Measurements from ENCODE around the gene ANXA8. TPM values are rescaled to one million over a fixed set of nuclear protein-coding genes. Genes with fewer than 3 reads are reported as not detected.
"Not testable (repeated sequence)": the region's sequence is repeated elsewhere in the genome, so short reads cannot be mapped to it uniquely, and the experiment has no call there.

Gene ANXA8
- total and polyA plus RNA-seq, 9 donors: 0.10 to 3.1 (median 0.43) TPM; not detected in 4

DNA sequence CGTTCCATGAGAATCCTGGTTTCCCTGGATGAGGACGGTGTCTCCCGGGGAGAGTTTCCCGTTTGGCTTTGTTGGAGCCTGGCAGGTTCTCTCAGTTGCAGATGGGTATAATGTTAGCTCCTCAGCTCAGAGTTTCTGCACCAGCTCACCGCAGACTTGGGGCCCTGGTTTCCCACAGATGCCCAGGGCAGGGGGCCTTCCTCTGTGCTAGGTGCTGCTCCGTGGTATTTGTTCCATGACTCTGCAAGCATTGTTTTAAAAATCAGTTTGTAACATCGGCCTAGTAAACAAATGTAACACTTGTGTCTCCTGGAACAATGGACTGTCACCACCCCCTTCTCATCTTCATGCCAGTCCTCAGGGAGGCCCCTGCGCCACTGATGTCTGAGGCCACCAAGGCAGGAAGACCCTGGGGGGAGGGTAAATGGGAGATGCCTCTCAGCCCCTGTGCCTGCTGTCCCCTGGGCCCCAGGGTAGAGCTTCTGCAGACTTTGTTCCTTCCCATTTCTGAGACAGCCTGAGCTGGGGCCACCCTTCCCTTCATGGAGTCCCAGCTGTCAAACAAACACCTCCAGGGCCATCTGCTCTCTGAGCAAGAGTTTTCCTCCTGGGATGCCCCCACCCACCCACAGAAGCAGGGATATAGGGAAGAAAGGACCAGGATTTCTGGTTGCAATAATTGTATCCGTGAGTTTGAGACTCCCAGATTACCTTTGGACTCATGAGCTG is 28.4 kb downstream of the ANXA8 start:
- not testable (repeated sequence) for H3K9me3 ChIP-seq (replicated peaks; ENCODE audit: control insufficient read depth, low read depth, low read length); H3K4me3 ChIP-seq (ENCODE audit: low read length); H3K27me3 ChIP-seq (ENCODE audit: control insufficient read depth, insufficient read depth, low read length); DNase-seq; H3K36me3 ChIP-seq (ENCODE audit: control insufficient read depth, insufficient read depth, low read length); H3K27ac ChIP-seq (ENCODE audit: low read length)
- peaks cover 37% of the 10 kb centered on the region for H3K4me1 ChIP-seq (ENCODE audit: control insufficient read depth, insufficient read depth, low read length)
- 35% methylated on average over 6 of the region's 9 CpGs for WGBS (ENCODE audit: insufficient coverage)

DNA sequence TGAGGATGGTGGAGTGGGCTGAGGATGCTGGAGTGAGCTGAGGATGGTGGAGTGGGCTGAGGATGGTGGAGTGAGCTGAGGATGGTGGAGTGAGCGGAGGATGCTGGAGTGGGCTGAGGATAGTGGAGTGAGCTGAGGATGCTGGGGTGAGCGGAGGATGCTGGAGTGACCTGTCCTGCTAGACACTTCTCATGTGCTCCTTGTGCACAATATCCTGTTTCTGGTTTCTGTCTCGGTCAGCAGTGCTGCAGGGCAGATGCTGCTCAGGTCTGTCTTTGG is 29.2 kb downstream of the ANXA8 start:
- Histone ChIP-seq H3K4me3 (ENCODE audit: low read length) (no peak overlapping the region), H3K27me3 (ENCODE audit: control insufficient read depth, insufficient read depth, low read length) (no peaks in the 10 kb centered on the region), H3K4me1 (ENCODE audit: control insufficient read depth, insufficient read depth, low read length) (peaks cover 40% of the 10 kb centered on the region), H3K36me3 (ENCODE audit: control insufficient read depth, insufficient read depth, low read length) (no peaks in the 10 kb centered on the region), H3K9me3 (replicated peaks; ENCODE audit: control insufficient read depth, low read depth, low read length) (no peaks in the 10 kb centered on the region), H3K27ac (ENCODE audit: low read length) (no peak overlapping the region)
- DNase-seq: no peak
- WGBS (ENCODE audit: insufficient coverage): 95% methylated on average over 2 of the region's 3 CpGs

DNA sequence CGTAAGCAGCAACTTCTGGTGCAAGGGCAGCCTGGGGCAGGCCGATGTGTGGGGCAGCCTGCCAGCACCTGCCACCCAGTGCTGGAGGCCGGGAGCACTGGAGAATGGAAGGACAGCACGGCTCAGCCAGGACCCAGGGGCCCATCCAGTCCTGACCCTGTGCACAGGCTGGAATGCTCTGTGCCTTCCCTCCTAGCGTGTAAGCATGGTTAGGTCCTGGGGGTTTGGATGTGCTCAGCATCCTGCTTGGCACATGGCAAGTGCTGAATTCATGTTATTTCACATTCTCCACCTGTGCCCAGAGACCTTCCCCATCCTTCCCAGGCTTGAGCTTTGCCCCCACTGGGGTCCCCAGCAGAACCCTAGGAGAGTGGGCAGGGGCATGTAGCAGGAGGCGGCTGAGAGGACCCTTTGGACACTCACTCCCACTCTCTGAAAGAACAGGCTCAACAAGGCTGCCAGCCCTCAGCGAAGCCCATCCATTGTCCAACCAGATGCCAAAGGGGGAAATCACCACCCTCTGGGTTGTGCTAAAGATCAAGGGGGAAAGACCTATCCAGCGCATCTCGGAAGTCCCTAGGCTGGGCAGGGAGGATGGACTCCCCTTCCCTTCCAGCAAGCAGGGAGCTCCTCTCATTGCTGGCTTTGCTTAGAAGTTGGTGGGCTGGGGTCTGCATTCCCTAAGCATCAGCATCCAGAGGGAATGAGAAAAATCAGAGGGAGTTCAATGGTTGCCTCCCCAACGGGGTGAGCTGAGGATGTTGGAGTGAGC is 29.7 kb downstream of the ANXA8 start:
- Histone ChIP-seq H3K36me3 (ENCODE audit: control insufficient read depth, insufficient read depth, low read length) (no peaks in the 10 kb centered on the region), H3K4me1 (ENCODE audit: control insufficient read depth, insufficient read depth, low read length) (peaks cover 45% of the 10 kb centered on the region), H3K4me3 (ENCODE audit: low read length) (no peak overlapping the region), H3K27me3 (ENCODE audit: control insufficient read depth, insufficient read depth, low read length) (no peaks in the 10 kb centered on the region), H3K27ac (ENCODE audit: low read length) (no peak overlapping the region), H3K9me3 (replicated peaks; ENCODE audit: control insufficient read depth, low read depth, low read length) (no peaks in the 10 kb centered on the region)
- 80% methylated on average over 5 of the region's 10 CpGs for WGBS (ENCODE audit: insufficient coverage)
- no peak for DNase-seq

DNA sequence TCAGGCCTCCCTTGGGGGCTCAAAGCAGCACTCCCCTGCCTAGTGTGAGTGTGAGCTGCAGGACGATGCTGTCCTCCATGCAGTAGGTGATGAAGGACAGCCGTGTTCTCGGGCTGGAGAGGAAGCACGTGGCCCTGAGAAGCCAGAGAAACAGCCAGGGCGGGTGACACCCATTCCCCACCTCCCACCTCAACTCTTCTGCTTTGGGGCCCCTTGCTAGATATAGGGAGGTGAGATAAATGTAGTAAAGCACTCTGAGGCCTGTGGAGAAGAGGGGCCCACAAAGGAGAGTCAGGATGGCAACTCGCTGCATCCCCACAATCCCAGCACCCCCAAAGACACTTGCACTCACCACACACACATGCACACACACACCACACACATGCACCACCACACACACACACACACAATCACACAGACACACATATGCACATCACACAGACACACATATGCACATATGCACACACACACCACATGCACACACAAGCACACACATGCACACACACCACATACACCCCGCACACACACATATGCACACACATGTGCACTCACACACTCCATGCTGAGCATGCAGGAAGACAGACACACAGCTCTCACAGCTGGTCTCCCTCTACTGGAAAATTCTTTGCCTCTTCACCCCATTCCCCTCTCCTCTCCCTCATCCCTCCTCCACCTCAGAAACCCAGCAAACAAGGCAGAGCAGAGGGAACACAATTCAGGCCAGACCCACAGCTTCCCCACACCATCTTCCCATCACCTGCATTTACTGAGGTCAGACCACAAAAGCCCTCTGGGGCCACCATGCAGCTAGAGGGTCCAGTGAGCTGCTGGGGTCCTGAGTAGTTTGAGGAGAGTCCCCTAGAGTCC is 30.5 kb downstream of the ANXA8 start:
- no peak overlapping the region for H3K27ac ChIP-seq (ENCODE audit: low read length)
- no peaks in the 10 kb centered on the region for H3K36me3 ChIP-seq (ENCODE audit: control insufficient read depth, insufficient read depth, low read length)
- no peaks in the 10 kb centered on the region for H3K9me3 ChIP-seq (replicated peaks; ENCODE audit: control insufficient read depth, low read depth, low read length)
- no peak for DNase-seq
- 74% methylated on average over 2 of the region's 7 CpGs for WGBS (ENCODE audit: insufficient coverage)
- no peaks in the 10 kb centered on the region for H3K27me3 ChIP-seq (ENCODE audit: control insufficient read depth, insufficient read depth, low read length)
- H3K4me1 ChIP-seq (ENCODE audit: control insufficient read depth, insufficient read depth, low read length): peaks cover 45% of the 10 kb centered on the region
- H3K4me3 ChIP-seq (ENCODE audit: low read length): no peak overlapping the region

DNA sequence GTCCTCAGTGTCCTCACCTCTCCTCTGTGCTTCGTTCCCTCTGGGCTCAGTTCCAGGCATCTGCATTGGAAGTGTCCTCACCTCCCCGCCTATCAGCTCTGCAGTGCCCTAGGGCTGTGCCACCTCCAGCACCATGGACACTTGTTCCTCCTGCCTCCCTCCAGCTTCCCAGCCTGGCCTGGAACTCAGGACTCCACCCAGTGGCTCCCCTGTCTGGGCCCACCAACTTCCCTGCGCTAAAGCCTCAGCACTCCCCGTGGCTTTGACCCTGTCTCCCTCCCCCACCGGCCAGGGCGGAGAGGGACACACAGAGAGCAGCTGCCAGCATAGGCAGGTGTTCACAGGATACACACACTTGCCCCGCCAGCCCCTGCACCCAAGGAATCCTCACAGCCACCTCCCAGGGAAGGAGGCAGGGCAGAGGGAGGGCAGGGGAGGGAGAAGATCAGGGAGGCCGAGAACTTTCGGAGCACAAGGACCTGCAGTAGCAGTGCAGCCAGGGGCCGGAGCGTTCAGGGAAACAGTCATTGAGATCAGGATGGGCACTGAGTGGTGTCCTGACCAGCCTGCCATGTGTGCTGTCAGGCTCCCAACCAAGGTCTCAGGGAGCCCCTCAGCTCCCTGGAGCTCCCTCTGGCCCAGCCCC is 31.3 kb downstream of the ANXA8 start:
- no peak overlapping the region for H3K4me3 ChIP-seq (ENCODE audit: low read length)
- peaks cover 45% of the 10 kb centered on the region for H3K4me1 ChIP-seq (ENCODE audit: control insufficient read depth, insufficient read depth, low read length)
- H3K27ac ChIP-seq (ENCODE audit: low read length): no peak overlapping the region
- peak; percentile 24 for DNase-seq
- H3K36me3 ChIP-seq (ENCODE audit: control insufficient read depth, insufficient read depth, low read length): no peaks in the 10 kb centered on the region
- H3K27me3 ChIP-seq (ENCODE audit: control insufficient read depth, insufficient read depth, low read length): no peaks in the 10 kb centered on the region
- H3K9me3 ChIP-seq (replicated peaks; ENCODE audit: control insufficient read depth, low read depth, low read length): no peaks in the 10 kb centered on the region
- 55% methylated on average over 5 of the region's 11 CpGs for whole genome bisulfite sequencing (ENCODE audit: insufficient coverage)

DNA sequence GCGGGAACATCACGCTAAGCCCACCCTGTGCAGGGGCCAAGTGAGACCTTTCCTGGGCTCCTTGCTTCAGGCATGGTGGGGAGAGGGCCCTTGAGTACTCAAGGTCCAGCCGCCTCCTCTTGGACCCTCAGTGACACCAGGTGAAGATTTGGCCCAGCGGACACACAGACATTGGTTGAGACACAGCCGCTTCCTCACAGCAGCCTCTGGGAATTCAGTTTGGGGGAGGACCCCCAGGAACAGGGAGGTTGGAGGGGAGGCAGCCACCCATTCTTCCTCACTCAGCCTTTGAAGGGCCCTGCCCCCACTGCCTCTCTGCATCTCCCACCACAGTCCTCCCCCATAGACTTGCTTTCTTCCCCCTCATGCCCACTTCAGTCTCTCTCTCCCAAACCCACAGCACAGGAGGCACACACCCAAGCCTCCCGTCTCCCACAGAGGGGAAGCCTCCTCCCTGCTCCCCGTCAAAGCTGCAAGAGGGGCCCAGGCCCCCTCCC is 31.9 kb downstream of the ANXA8 start:
- H3K27ac ChIP-seq (ENCODE audit: low read length): no peak overlapping the region
- peaks cover 44% of the 10 kb centered on the region for H3K4me1 ChIP-seq (ENCODE audit: control insufficient read depth, insufficient read depth, low read length)
- H3K4me3 ChIP-seq (ENCODE audit: low read length): no peak overlapping the region
- DNase-seq: no peak
- no peaks in the 10 kb centered on the region for H3K9me3 ChIP-seq (replicated peaks; ENCODE audit: control insufficient read depth, low read depth, low read length)
- H3K27me3 ChIP-seq (ENCODE audit: control insufficient read depth, insufficient read depth, low read length): no peaks in the 10 kb centered on the region
- 67% methylated on average over 5 of the region's 7 CpGs for WGBS (ENCODE audit: insufficient coverage)
- no peaks in the 10 kb centered on the region for H3K36me3 ChIP-seq (ENCODE audit: control insufficient read depth, insufficient read depth, low read length)

DNA sequence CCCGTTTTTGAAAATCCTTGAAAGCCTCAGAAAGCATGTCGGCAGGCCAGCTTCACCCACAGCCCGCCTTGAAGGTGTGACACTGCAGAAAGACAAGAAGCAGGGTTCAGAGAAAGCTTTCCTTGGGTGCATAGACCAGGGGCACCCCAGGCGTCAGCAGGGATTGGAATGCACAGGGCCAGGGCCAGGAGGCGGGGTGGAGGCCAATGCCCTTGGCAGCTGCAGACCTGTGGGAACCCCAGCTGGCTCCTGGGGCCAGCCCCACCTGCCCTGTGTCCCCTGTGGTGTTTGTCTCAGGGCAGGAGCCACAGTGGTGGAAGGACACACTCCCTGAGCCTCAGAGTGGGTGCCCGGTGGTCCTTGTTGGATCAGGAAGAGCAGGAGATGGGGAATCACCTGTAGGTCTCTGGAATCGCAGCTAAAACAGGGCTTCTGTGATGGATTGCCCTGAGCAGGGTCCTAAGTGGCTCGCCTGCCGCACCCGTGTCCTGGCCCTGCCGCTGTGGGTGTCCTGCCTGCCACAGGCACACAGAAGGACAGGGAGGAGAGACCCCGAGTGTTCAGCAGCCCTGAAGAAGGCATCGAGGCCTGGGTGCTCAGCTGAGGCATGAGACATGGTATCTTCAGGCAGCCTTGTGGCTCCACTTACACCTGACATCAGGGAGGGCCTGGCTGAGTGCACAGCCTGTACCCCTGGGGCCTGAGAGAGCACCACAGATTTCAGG is 32.5 kb downstream of the ANXA8 start:
- 91% methylated on average over 13 of the region's 13 CpGs for WGBS (ENCODE audit: insufficient coverage)
- Histone ChIP-seq H3K9me3 (replicated peaks; ENCODE audit: control insufficient read depth, low read depth, low read length) (peaks cover 2% of the 10 kb centered on the region), H3K27me3 (ENCODE audit: control insufficient read depth, insufficient read depth, low read length) (no peaks in the 10 kb centered on the region), H3K27ac (ENCODE audit: low read length) (no peak overlapping the region), H3K4me1 (ENCODE audit: control insufficient read depth, insufficient read depth, low read length) (peaks cover 38% of the 10 kb centered on the region), H3K4me3 (ENCODE audit: low read length) (no peak overlapping the region), H3K36me3 (ENCODE audit: control insufficient read depth, insufficient read depth, low read length) (no peaks in the 10 kb centered on the region)
- no peak for DNase-seq

DNA sequence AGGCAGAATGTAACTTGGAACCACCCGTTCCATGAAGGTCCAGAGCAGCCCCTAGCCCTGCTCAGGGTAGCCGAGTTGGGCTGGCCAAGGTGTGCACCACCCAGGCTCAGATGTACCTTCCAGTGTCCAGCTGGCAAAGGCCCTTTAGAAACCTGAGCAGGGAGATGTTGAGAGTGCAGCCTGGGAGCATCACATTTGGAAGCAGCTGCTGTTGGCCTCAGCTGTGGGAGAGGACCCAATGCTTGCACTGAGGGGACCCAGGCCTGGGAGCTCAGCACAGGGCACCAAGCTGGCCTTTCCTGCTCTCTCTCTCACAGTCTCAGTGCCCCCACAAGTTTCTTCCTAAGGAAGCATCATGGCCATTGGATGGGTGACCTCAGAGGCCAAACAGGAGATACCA is 33.5 kb downstream of the ANXA8 start:
- 55% methylated on average over 2 of the region's 2 CpGs for WGBS (ENCODE audit: insufficient coverage)
- H3K4me3 ChIP-seq (ENCODE audit: low read length): no peak overlapping the region

DNA sequence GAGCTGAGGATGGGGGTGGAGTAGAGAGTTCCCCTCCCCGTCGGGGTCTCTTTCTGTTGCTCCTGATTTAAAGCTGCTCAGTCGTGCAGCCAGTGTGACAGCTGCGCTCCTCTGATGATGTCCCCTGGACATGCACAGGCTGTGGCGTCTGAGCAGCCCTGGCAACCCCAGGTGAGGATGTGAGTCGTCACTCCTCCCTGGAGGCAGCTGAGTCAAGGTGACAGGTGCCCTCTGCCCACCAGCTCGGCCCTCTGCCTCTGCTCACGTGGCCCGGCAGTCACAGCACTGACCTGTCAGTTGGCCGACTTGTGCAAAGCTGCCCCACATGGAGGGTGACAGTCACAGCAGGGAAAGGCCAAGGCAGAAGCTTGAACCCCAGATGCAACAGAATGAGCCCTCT is 33.9 kb downstream of the ANXA8 start:
- H3K4me3 ChIP-seq (ENCODE audit: low read length): no peak overlapping the region
- no peak for DNase-seq
- no peaks in the 10 kb centered on the region for H3K36me3 ChIP-seq (ENCODE audit: control insufficient read depth, insufficient read depth, low read length)
- H3K27me3 ChIP-seq (ENCODE audit: control insufficient read depth, insufficient read depth, low read length): peaks cover 2% of the 10 kb centered on the region
- 62% methylated on average over 10 of the region's 10 CpGs for WGBS (ENCODE audit: insufficient coverage)
- H3K9me3 ChIP-seq (replicated peaks; ENCODE audit: control insufficient read depth, low read depth, low read length): peaks cover 13% of the 10 kb centered on the region
- H3K4me1 ChIP-seq (ENCODE audit: control insufficient read depth, insufficient read depth, low read length): peaks cover 31% of the 10 kb centered on the region
- no peak overlapping the region for H3K27ac ChIP-seq (ENCODE audit: low read length)

More for the DNA sequence above, 33.5 kb downstream of the ANXA8 start:
- Histone ChIP-seq H3K9me3 (replicated peaks; ENCODE audit: control insufficient read depth, low read depth, low read length) (peaks cover 10% of the 10 kb centered on the region), H3K36me3 (ENCODE audit: control insufficient read depth, insufficient read depth, low read length) (no peaks in the 10 kb centered on the region), H3K27me3 (ENCODE audit: control insufficient read depth, insufficient read depth, low read length) (peaks cover 2% of the 10 kb centered on the region), H3K4me1 (ENCODE audit: control insufficient read depth, insufficient read depth, low read length) (peaks cover 31% of the 10 kb centered on the region), H3K27ac (ENCODE audit: low read length) (no peak overlapping the region)
- no peak for DNase-seq

All from muscle of leg (tissue), 11 donors.